Measurements from ENCODE around the gene GABRG3. TPM values are rescaled to one million over a fixed set of nuclear protein-coding genes. Genes with fewer than 3 reads are reported as not detected.

Gene GABRG3
- not detected for total RNA-seq

GRCh38 chr15:26970712-26971210 lies at the start of gene GABRG3:
TSS of gene GABRG3 (plus strand) at chr15:26971181.
- H3K4me3 Mint-ChIP-seq, result no peak within 1 kb of the TSS
- no peak for ATAC-seq (replicated peaks in 1 of 2)
- peaks cover 12% of the 10 kb centered on the region for H3K27me3 Mint-ChIP-seq (ENCODE audit: low read depth)
- H3K36me3 Mint-ChIP-seq (ENCODE audit: insufficient read depth in 2 of 2), result no peaks in the 10 kb centered on the region
- no peak for DNase-seq
- no peaks in the 10 kb centered on the region for H3K9me3 Mint-ChIP-seq
- H3K4me1 Mint-ChIP-seq (ENCODE audit: low read depth), result no peaks in the 10 kb centered on the region
- no peak within 1 kb of the TSS for H3K27ac Mint-ChIP-seq

DNA sequence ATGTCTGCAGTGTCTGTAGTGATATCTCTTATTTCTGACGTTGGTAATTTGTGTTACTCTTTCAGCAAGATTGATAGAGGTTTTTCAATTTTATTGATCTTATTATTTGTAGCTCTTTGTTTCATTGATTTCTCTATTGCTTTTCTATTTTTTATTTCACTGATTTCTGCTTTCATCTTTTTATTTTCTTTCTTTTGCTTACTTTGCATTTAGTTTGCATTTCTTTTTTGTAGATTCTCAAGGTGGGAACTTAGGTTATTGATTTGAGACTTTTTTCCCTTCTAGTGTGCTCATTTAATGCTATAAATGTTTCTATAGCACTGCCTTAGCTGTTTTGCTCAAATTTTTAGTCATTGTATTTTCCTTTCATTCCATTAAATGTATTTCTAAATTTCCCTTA lies 49.5 kb upstream of the GABRG3 start:
- Mint-ChIP-seq H3K27ac (no peak overlapping the region), H3K4me3 (no peak overlapping the region), H3K4me1 (ENCODE audit: low read depth) (no peaks in the 10 kb centered on the region), H3K36me3 (ENCODE audit: insufficient read depth in 2 of 2) (no peaks in the 10 kb centered on the region), H3K9me3 (peaks cover 2 to 7% of the 10 kb centered on the region in 2 donors), H3K27me3 (ENCODE audit: low read depth) (no peaks in the 10 kb centered on the region)
- DNase-seq (no peak), ATAC-seq (replicated peaks in 1 of 2) (no peak)

DNA sequence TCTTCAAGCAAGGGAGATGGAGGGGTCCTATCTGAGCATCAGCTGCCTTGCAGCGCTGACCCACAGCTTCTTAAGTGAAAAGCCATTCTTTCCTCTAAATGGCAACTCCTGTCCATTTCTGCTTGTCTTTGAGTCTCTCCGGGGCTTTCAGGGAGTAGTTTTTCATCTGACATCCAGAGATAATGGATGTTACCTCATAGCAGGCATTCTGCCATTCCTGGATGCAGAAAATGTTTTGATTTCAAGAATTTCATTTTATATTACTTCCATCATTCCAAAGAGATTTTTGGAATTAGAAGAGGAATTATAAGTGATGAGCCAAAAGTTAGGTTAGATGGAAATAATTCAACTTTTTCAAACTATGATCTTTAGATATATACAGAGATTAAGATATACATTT lies 44.9 kb upstream of the GABRG3 start:
- H3K4me1 Mint-ChIP-seq (ENCODE audit: low read depth), result no peaks in the 10 kb centered on the region
- ATAC-seq (replicated peaks in 1 of 2) (no peak), DNase-seq (no peak)
- H3K9me3 Mint-ChIP-seq, result peaks cover 2 to 4% of the 10 kb centered on the region in 2 donors
- peaks cover 0 to 3% of the 10 kb centered on the region in 2 donors for H3K36me3 Mint-ChIP-seq (ENCODE audit: insufficient read depth in 2 of 2)
- no peaks in the 10 kb centered on the region for H3K27me3 Mint-ChIP-seq (ENCODE audit: low read depth)
- no peak overlapping the region for H3K27ac Mint-ChIP-seq
- no peak overlapping the region for H3K4me3 Mint-ChIP-seq

DNA sequence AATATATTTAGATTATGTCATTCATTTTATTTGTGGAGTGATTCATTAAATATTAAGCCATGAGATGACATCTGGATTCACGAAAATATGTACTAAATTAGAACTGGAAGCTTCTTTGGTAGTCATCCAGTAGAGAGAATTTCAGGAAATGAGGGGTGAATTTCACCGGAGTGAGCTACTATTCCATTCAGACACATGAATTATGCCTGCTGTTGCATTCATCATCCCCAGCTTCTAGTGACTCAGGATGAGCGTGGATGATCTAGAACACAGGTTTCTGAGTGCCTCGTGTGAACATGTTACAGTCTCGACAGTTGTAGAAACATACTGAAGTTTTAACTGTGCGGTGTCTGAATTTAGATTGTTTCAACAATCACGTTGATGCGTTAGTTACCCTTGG lies 42.9 kb upstream of the GABRG3 start:
- Mint-ChIP-seq H3K4me3 (no peak overlapping the region), H3K36me3 (ENCODE audit: insufficient read depth in 2 of 2) (peaks cover 0 to 3% of the 10 kb centered on the region in 2 donors), H3K27me3 (ENCODE audit: low read depth) (no peaks in the 10 kb centered on the region), H3K27ac (no peak overlapping the region), H3K4me1 (ENCODE audit: low read depth) (no peaks in the 10 kb centered on the region), H3K9me3 (peaks cover 5% of the 10 kb centered on the region in 2 donors)
- ATAC-seq (replicated peaks in 1 of 2), result no peak
- DNase-seq, result no peak

- Mint-ChIP-seq H3K4me3 (no peak overlapping the region), H3K36me3 (ENCODE audit: insufficient read depth in 2 of 2) (peaks cover 0 to 3% of the 10 kb centered on the region in 2 donors), H3K4me1 (ENCODE audit: low read depth) (no peaks in the 10 kb centered on the region), H3K27me3 (ENCODE audit: low read depth) (no peaks in the 10 kb centered on the region), H3K9me3 (peaks cover 5% of the 10 kb centered on the region in 2 donors), H3K27ac (no peak overlapping the region)
- no peak for DNase-seq
- ATAC-seq (replicated peaks in 1 of 2), result no peak
These were observed 41.4 kb upstream of the GABRG3 start for GRCh38 chr15:26929588-26929987.

DNA sequence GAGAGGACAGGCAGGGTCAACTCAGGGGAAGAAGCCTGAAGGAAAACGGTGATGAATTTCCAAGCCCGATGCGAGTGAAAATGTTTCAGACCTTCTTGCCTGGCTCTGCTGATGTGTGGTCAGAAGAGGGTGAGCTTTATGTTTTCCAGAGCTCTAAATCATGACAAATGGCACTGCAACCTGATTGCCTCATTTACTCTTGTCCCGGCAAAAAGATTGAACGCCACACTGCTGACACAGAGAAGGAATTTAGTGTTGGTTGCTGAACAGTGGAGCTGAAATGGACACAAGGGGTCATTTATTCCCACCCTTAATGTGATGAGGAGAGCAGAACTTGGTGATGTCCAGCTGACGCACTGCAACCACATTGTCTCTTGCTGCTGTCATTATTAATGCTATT lies 36.1 kb upstream of the GABRG3 start:
- H3K9me3 Mint-ChIP-seq, result peaks cover 7 to 8% of the 10 kb centered on the region in 2 donors
- no peaks in the 10 kb centered on the region for H3K4me1 Mint-ChIP-seq (ENCODE audit: low read depth)
- peaks cover 1 to 4% of the 10 kb centered on the region in 2 donors for H3K36me3 Mint-ChIP-seq (ENCODE audit: insufficient read depth in 2 of 2)
- no peak overlapping the region for H3K27ac Mint-ChIP-seq
- H3K27me3 Mint-ChIP-seq (ENCODE audit: low read depth), result no peaks in the 10 kb centered on the region
- DNase-seq (no peak), ATAC-seq (replicated peaks in 1 of 2) (no peak)
- H3K4me3 Mint-ChIP-seq, result no peak overlapping the region

DNA sequence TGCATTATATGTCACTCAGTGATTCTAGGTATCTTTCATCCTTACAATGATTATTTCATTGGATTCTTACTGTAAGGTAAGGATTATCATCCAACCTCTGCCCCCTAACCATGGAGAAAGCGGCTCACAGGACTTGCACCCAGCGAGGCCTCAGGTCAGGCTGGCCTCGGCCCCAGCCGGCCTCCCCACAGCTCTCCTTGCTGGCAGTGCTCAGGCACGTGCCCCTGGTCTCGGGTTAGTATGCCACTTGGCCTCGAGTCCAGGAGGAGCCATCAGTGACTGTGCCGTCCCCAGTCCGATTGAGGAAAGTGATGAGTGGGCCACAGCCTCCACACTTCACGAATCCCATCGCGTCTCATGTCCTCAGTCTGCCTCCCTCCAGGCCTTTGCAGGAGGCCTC lies 35.7 kb upstream of the GABRG3 start:
- ATAC-seq (replicated peaks in 1 of 2) (no peak), DNase-seq (no peak)
- H3K9me3 Mint-ChIP-seq, result peaks cover 5 to 8% of the 10 kb centered on the region in 2 donors
- H3K36me3 Mint-ChIP-seq (ENCODE audit: insufficient read depth in 2 of 2), result peaks cover 1 to 2% of the 10 kb centered on the region in 2 donors
- H3K4me1 Mint-ChIP-seq (ENCODE audit: low read depth), result no peaks in the 10 kb centered on the region
- H3K27me3 Mint-ChIP-seq (ENCODE audit: low read depth), result no peaks in the 10 kb centered on the region
- H3K4me3 Mint-ChIP-seq, result no peak overlapping the region
- H3K27ac Mint-ChIP-seq, result no peak overlapping the region

DNA sequence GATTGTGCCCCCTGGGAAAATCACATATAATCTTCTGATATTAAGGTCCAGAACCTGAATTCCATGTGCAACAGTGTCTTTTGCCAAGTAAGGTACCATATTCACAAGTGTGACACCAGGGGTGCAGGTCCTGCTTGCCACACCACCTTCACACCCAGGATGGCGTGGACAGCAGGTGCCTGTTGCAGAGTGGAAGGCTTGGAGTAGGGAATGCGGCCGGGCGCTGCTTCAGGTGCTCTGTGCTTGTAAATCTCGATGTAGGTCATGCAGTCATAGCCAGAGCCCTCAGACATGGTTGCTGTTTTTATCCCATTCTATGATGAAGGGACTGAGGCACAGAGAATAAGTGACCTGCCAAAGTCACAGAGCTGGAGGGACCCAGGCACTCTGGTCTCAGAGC lies 34.5 kb upstream of the GABRG3 start:
- Mint-ChIP-seq H3K4me3 (no peak overlapping the region), H3K36me3 (ENCODE audit: insufficient read depth in 2 of 2) (peaks cover 1% of the 10 kb centered on the region in 2 donors), H3K27me3 (ENCODE audit: low read depth) (no peaks in the 10 kb centered on the region), H3K9me3 (peaks cover 4 to 7% of the 10 kb centered on the region in 2 donors), H3K4me1 (ENCODE audit: low read depth) (no peaks in the 10 kb centered on the region), H3K27ac (no peak overlapping the region)
- DNase-seq (no peak), ATAC-seq (replicated peaks in 1 of 2) (no peak)

DNA sequence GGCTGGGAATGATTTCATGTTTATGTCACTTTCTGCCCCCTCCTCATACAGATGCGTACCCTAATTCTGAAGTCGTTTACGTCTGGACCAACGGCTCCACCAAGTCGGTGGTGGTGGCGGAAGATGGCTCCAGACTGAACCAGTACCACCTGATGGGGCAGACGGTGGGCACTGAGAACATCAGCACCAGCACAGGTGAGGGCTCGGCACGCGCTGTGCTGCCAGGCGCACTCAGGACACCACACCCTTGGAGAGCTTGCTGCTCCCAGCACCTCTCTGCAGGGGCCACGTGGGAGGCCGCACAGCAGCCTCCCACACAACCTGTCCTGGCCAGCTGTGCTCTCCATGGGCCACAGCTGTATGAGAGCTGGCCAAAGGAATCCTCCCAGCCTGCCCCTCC lies 33.8 kb upstream of the GABRG3 start:
- Mint-ChIP-seq H3K4me3 (no peak overlapping the region), H3K4me1 (ENCODE audit: low read depth) (no peaks in the 10 kb centered on the region), H3K27ac (no peak overlapping the region), H3K9me3 (peaks cover 2 to 6% of the 10 kb centered on the region in 2 donors), H3K27me3 (ENCODE audit: low read depth) (no peaks in the 10 kb centered on the region), H3K36me3 (ENCODE audit: insufficient read depth in 2 of 2) (peaks cover 1% of the 10 kb centered on the region in 2 donors)
- ATAC-seq (replicated peaks in 1 of 2), result no peak
- no peak for DNase-seq

- ATAC-seq (replicated peaks in 1 of 2), result no peak
- Mint-ChIP-seq H3K9me3 (peaks cover 2 to 6% of the 10 kb centered on the region in 2 donors), H3K4me1 (ENCODE audit: low read depth) (no peaks in the 10 kb centered on the region), H3K27ac (no peak overlapping the region), H3K36me3 (ENCODE audit: insufficient read depth in 2 of 2) (peaks cover 1% of the 10 kb centered on the region in 2 donors), H3K4me3 (no peak overlapping the region), H3K27me3 (ENCODE audit: low read depth) (no peaks in the 10 kb centered on the region)
- DNase-seq, result no peak
These were observed 31.6 kb upstream of the GABRG3 start for GRCh38 chr15:26939398-26939797.

DNA sequence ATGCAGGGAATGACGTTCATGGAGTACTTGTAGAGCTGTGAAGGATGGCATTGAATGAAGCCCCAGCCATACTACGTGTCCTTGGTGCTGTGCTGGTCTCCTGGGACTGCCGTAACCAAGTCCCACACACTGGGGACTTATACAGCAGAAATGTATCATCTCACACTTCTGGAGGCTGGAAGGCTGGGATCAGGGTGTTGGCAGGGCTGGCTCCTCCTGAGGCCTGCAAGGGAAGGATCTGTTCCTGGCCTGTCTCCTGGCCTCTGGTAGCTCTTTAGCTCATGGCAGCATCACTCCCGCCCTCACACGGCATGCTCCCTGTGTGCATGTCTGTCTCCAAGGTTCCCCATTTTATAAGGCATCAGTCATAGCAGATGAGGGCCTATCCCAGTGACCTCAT lies 29.5 kb upstream of the GABRG3 start:
- H3K9me3 Mint-ChIP-seq, result peaks cover 0 to 2% of the 10 kb centered on the region in 2 donors
- no peaks in the 10 kb centered on the region for H3K4me1 Mint-ChIP-seq (ENCODE audit: low read depth)
- DNase-seq (no peak), ATAC-seq (replicated peaks in 1 of 2) (no peak)
- H3K27ac Mint-ChIP-seq, result no peak overlapping the region
- no peak overlapping the region for H3K4me3 Mint-ChIP-seq
- no peaks in the 10 kb centered on the region for H3K27me3 Mint-ChIP-seq (ENCODE audit: low read depth)
- no peaks in the 10 kb centered on the region for H3K36me3 Mint-ChIP-seq (ENCODE audit: insufficient read depth in 2 of 2)

- ATAC-seq (replicated peaks in 1 of 2), result no peak
- Mint-ChIP-seq H3K4me3 (no peak overlapping the region), H3K9me3 (peaks cover 0 to 2% of the 10 kb centered on the region in 2 donors)
These were observed 27.1 kb upstream of the GABRG3 start for GRCh38 chr15:26943866-26944265.

DNA sequence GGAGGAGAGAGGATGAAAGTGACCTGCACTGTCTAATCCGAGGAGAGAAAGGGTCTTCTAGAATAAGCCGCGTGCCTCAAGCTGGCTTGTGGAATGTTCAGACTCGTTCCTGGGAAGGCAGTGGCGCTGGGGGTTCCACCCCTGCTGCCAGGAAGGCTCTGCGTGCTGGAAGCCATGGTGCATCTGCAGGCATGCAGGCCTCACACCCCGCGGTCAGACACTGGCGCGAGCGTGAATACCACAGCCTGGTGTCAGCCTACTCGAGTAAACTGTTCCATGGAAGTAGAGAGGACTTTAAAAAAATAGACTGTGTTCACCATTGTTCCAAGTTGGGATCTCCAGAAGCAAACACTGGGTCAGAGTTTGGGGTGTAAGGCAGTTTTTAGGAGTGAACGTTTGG lies 25.9 kb upstream of the GABRG3 start:
- DNase-seq (no peak), ATAC-seq (replicated peaks in 1 of 2) (no peak)
- Mint-ChIP-seq H3K27ac (no peak overlapping the region), H3K9me3 (peaks cover 0 to 3% of the 10 kb centered on the region in 2 donors), H3K36me3 (ENCODE audit: insufficient read depth in 2 of 2) (no peaks in the 10 kb centered on the region), H3K27me3 (ENCODE audit: low read depth) (no peaks in the 10 kb centered on the region), H3K4me3 (no peak overlapping the region), H3K4me1 (ENCODE audit: low read depth) (no peaks in the 10 kb centered on the region)

More at GRCh38 chr15:26943866-26944265, 27.1 kb upstream of the GABRG3 start:
- Mint-ChIP-seq H3K27ac (no peak overlapping the region), H3K36me3 (ENCODE audit: insufficient read depth in 2 of 2) (no peaks in the 10 kb centered on the region), H3K4me1 (ENCODE audit: low read depth) (no peaks in the 10 kb centered on the region), H3K27me3 (ENCODE audit: low read depth) (no peaks in the 10 kb centered on the region)
- no peak for DNase-seq

DNA sequence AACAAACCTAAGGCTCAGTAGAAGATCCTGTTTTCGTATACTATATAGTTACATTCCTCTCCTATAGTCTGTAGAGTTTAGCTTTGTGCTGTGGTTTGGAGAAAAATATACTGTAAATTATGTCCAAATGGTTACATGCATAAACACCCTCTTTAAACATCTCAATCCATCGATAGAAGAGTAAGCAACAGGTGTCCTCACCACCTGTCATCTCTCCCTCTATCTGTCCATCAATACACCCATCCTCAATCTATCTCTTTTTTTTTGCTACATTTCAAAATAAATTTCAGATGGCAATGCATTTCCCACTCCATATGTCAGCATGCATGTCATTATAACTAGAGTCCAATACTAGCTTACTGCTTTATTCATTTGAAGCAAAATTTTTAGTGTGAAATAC lies 21.0 kb upstream of the GABRG3 start:
- no peak overlapping the region for H3K27ac Mint-ChIP-seq
- DNase-seq (no peak), ATAC-seq (replicated peaks in 1 of 2) (no peak)

More for the DNA sequence above, 21.0 kb upstream of the GABRG3 start:
- H3K36me3 Mint-ChIP-seq (ENCODE audit: insufficient read depth in 2 of 2), result peaks cover 0 to 1% of the 10 kb centered on the region in 2 donors
- no peaks in the 10 kb centered on the region for H3K27me3 Mint-ChIP-seq (ENCODE audit: low read depth)
- H3K4me3 Mint-ChIP-seq, result no peak overlapping the region
- H3K4me1 Mint-ChIP-seq (ENCODE audit: low read depth), result no peaks in the 10 kb centered on the region
- H3K9me3 Mint-ChIP-seq, result peaks cover 10 to 13% of the 10 kb centered on the region in 2 donors
